ENCODE data around the gene GOLGA8B. TPM values are rescaled to one million over a fixed set of nuclear protein-coding genes. Genes with fewer than 3 reads are reported as not detected.
"Not testable (repeated sequence)": the region's sequence is repeated elsewhere in the genome, so short reads cannot be mapped to it uniquely, and the experiment has no call there.

The GOLGA8B gene, protein sequence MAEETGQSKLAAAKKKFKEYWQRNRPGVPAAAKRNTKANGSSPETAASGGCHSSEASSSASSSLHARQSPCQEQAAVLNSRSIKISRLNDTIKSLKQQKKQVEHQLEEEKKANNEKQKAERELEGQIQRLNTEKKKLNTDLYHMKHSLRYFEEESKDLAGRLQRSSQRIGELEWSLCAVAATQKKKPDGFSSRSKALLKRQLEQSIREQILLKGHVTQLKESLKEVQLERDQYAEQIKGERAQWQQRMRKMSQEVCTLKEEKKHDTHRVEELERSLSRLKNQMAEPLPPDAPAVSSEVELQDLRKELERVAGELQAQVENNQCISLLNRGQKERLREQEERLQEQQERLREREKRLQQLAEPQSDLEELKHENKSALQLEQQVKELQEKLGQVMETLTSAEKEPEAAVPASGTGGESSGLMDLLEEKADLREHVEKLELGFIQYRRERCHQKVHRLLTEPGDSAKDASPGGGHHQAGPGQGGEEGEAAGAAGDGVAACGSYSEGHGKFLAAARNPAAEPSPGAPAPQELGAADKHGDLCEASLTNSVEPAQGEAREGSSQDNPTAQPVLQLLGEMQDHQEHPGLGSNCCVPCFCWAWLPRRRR
- 23.7 TPM for polyA plus RNA-seq (2012; ENCODE audit: insufficient read depth, insufficient read length, low read depth)

DNA sequence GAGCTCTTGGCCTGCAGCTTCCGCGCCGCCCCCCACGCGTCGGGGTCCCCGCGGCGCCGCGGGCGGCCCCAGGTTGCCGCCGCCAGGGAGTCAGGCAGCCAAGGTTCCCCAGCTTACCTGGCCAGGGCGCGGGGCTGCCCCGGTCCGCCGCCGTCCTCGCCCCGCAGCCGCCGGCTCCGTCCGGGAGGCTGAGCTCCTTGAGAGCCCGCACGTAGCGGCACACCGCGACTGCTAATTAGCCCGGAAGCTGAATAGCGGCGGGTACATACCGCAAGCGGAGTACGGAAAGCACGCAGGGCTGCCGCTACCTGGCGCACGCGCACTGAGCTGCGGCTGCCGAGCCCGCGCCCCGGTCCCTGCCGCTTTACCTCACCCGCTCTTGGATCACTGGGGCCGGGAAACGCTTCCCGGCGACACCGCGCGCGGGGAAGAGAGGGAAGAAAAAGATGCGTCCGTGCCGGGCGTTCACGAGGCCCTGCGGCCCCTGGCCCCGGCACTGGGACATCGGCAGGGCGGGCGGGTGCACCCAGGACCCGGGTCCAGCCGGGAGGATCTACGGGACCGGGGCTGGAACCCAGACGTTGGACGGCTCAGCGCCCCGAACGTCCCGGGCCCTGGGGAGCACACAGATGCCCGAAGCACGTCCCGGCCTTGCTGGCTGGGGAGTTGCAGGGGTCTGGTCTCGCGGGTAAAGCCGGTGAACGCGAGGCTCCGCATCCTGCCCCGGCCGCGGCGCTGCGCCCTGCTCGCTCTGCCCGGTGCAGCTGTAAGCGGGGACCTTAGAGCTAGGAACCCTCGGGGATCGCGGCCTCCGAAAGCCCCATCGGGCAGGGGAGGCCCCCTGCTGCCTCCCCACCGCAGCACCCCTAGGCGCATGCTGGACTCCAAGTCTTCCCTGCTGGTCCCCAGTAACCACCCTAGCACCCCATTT lies at the start of gene GOLGA8B:
Gene GOLGA8B (minus strand): TSS at position 253 of the 931 bp plus-strand sequence. CDS start 47,739 bp downstream, outside the sequence.
- peak within 1 kb of the TSS; percentile 81 for H3K4me3 ChIP-seq (ENCODE audit: low read depth, low read length)
- TF ChIP-seq, protein P1, sequence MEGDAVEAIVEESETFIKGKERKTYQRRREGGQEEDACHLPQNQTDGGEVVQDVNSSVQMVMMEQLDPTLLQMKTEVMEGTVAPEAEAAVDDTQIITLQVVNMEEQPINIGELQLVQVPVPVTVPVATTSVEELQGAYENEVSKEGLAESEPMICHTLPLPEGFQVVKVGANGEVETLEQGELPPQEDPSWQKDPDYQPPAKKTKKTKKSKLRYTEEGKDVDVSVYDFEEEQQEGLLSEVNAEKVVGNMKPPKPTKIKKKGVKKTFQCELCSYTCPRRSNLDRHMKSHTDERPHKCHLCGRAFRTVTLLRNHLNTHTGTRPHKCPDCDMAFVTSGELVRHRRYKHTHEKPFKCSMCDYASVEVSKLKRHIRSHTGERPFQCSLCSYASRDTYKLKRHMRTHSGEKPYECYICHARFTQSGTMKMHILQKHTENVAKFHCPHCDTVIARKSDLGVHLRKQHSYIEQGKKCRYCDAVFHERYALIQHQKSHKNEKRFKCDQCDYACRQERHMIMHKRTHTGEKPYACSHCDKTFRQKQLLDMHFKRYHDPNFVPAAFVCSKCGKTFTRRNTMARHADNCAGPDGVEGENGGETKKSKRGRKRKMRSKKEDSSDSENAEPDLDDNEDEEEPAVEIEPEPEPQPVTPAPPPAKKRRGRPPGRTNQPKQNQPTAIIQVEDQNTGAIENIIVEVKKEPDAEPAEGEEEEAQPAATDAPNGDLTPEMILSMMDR (IDR thresholded peaks at IDR 0.05; ENCODE audit: low read depth, low read length): no peak
- no peaks in the 10 kb centered on the region for H3K9me3 ChIP-seq
- DNase-seq: peak; percentile 72
- no peaks in the 10 kb centered on the region for H3K27me3 ChIP-seq
- H3K4me1 ChIP-seq: no peaks in the 10 kb centered on the region
- H3K36me3 ChIP-seq: no peaks in the 10 kb centered on the region

DNA sequence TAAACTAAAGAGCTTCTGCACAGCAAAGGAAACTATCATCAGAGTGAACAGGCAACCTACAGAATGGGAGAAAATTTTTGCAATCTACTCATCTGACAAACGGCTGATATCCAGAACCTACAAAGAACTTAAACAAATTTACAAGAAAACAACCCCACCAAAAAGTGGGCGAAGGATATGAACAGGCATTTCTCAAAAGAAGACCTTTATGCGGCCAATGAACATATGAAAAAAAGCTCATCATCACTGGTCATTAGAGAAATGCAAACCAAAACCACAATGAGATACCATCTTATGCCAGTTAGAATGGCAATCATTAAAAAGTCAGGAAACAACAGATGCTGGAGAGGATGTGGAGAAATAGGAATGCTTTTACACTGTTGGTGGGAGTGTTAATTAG lies 49.7 kb upstream of the GOLGA8B start:
- H3K27me3 ChIP-seq; DNase-seq; H3K36me3 ChIP-seq; H3K9me3 ChIP-seq; H3K4me3 ChIP-seq (ENCODE audit: low read depth, low read length); H3K4me1 ChIP-seq: not testable (repeated sequence)

DNA sequence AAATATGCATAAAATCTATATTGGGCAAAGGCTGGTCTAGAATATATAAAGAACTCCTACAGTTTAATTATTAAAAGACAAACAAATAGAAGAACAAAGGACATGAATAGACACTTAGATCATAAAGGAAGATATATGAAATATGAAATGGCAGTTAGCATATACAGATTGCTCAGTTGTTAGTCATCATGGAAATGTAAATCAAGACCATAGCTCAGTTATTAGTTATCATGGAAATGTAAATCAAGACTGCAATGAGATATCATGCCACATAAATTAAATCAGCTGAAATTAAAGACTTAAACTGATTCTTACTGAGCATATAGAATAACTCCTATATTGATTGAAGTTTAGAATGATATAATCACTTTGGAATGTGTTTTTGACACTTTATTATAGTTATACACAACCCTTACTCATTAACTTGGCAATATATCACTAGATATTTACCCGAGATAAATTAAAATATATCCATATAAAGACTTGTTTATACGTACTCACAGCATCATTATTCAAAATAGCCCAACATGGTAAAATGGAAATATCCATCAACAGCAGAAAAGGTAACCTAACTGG lies 45.2 kb upstream of the GOLGA8B start:
- TF ChIP-seq, protein P1 (IDR thresholded peaks at IDR 0.05; ENCODE audit: low read depth, low read length): no peak
- H3K9me3 ChIP-seq: no peaks in the 10 kb centered on the region; the same call in 1 of the 2 replicates
- no peak for DNase-seq

DNA sequence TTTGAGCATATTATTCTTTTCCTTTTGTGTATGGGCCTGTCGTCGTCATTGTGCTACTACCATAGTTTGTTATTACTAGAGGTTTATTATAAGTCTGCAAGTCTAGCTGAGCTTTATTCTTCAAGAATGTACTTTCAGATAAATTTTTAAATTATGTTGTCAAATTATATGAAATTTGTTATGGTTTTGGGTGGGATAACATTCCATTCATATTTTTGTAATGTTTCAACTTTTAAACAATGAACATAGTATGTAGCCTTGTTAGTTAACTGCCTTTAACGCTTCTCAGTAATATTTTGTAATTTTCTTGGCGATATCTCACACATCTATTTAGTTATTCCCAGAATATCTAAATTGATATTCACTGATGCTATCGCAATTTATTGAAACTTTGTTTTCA lies 41.6 kb upstream of the GOLGA8B start:
- no peaks in the 10 kb centered on the region for H3K27me3 ChIP-seq
- TF ChIP-seq, protein P1 (IDR thresholded peaks at IDR 0.05; ENCODE audit: low read depth, low read length): no peak

More for the DNA sequence above, 45.2 kb upstream of the GOLGA8B start:
- Histone ChIP-seq H3K4me1 (no peaks in the 10 kb centered on the region), H3K4me3 (ENCODE audit: low read depth, low read length) (no peak overlapping the region), H3K36me3 (no peaks in the 10 kb centered on the region), H3K27me3 (no peaks in the 10 kb centered on the region)

DNA sequence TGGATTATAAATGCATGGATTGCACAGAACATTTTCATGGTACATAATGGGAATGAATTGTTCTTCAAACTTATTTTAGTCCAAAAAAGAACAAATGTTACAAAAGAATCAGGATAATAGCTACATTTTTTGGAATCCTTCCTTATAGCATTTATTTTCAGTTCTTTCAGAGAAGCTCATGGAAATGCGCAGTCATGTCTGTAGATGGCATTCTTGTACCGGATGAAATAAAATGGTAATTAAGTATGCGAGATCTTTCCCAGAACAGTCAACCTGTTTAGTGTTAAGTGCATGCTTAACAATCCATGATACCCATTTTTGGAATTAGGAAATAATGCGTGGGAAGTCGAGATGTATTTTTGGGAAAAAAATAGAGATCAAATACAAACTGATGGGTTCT lies 38.2 kb upstream of the GOLGA8B start:
- Histone ChIP-seq H3K27me3 (no peaks in the 10 kb centered on the region), H3K9me3 (no peaks in the 10 kb centered on the region), H3K36me3 (no peaks in the 10 kb centered on the region), H3K4me1 (peaks cover 8% of the 10 kb centered on the region), H3K4me3 (ENCODE audit: low read depth, low read length) (no peak overlapping the region)
- no peak for DNase-seq
- TF ChIP-seq, protein P1 (IDR thresholded peaks at IDR 0.05; ENCODE audit: low read depth, low read length): peak; percentile 74

More for the DNA sequence above, 41.6 kb upstream of the GOLGA8B start:
- Histone ChIP-seq H3K9me3 (no peaks in the 10 kb centered on the region), H3K4me1 (no peaks in the 10 kb centered on the region; the same call in 1 of the 2 replicates), H3K36me3 (no peaks in the 10 kb centered on the region), H3K4me3 (ENCODE audit: low read depth, low read length) (no peak overlapping the region)
- DNase-seq: no peak

DNA sequence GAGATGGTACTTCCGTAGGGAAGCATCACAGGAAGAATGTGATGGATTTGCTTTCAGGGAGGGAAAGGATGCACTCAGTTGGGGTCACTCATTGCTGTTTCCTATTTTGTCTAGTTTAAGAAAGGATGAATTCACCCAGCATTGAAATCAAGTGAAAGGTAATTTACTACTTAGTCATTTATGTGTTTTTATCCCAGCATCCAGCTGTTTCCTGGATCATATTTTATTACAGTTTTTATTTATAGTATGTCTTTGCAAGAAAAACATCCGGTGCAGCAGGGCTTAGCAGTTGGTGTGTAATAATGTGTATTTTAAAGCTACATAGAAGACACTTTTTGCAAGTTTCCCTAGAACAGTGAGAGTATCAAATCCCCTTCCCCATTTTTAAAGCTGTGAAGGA lies 37.4 kb upstream of the GOLGA8B start:
- Histone ChIP-seq H3K36me3 (no peaks in the 10 kb centered on the region), H3K4me1 (peaks cover 11% of the 10 kb centered on the region), H3K27me3 (no peaks in the 10 kb centered on the region), H3K4me3 (ENCODE audit: low read depth, low read length) (no peak overlapping the region), H3K9me3 (no peaks in the 10 kb centered on the region)
- no peak for DNase-seq
- TF ChIP-seq, protein P1 (IDR thresholded peaks at IDR 0.05; ENCODE audit: low read depth, low read length): no peak
